HG03439 (cell line): Measurements from ENCODE around the gene TENM4.

Source experiments
- ATAC-seq: cut with Tn5 transposase; IDR thresholded peaks from one replicate; pipeline ENCODE4 v1.9.1; 2021; ENCODE audit warnings: mild to moderate bottlenecking, moderate library complexity; ENCODE audit not compliant: unreplicated experiment

TENM4 gene

GRCh38 chr11:79147731-79148130 is 293.1 kb downstream of the TENM4 start:
- no peak for ATAC-seq

- no peak for ATAC-seq
These were observed 293.8 kb downstream of the TENM4 start for GRCh38 chr11:79147011-79147410.

- no peak for ATAC-seq
These were observed 300.9 kb downstream of the TENM4 start for GRCh38 chr11:79139900-79140299.

- no peak for ATAC-seq
These were observed 311.1 kb downstream of the TENM4 start for GRCh38 chr11:79129702-79130101.

- no peak for ATAC-seq
These were observed 312.5 kb downstream of the TENM4 start for GRCh38 chr11:79128291-79128690.

GRCh38 chr11:79122759-79123158 is 318.1 kb downstream of the TENM4 start:
- no peak for ATAC-seq

- ATAC-seq = no peak
These were observed 319.5 kb downstream of the TENM4 start for GRCh38 chr11:79121351-79121750.

- no peak for ATAC-seq
These were observed 321.1 kb downstream of the TENM4 start for GRCh38 chr11:79119491-79120284.

- no peak for ATAC-seq
These were observed 323.3 kb downstream of the TENM4 start for GRCh38 chr11:79117488-79117887.

GRCh38 chr11:79116600-79116999 is 324.2 kb downstream of the TENM4 start:
- ATAC-seq = no peak

GRCh38 chr11:79113054-79113690 is 327.7 kb downstream of the TENM4 start:
- no peak for ATAC-seq

GRCh38 chr11:79110796-79111195 is 330.0 kb downstream of the TENM4 start:
- no peak for ATAC-seq

- ATAC-seq = no peak
These were observed 330.5 kb downstream of the TENM4 start for GRCh38 chr11:79110321-79110720.

GRCh38 chr11:79108851-79109250 is 332.0 kb downstream of the TENM4 start:
- no peak for ATAC-seq

- no peak for ATAC-seq
These were observed 338.0 kb downstream of the TENM4 start for GRCh38 chr11:79102840-79103239.

GRCh38 chr11:79101656-79102055 is 339.2 kb downstream of the TENM4 start:
- no peak for ATAC-seq

- ATAC-seq = no peak
These were observed 340.5 kb downstream of the TENM4 start for GRCh38 chr11:79100093-79100910.

GRCh38 chr11:79098146-79098545 is 342.7 kb downstream of the TENM4 start:
- ATAC-seq = no peak

- ATAC-seq = no peak
These were observed 343.5 kb downstream of the TENM4 start for GRCh38 chr11:79097246-79097875.

- ATAC-seq = no peak
These were observed 345.4 kb downstream of the TENM4 start for GRCh38 chr11:79095424-79095823.

- ATAC-seq = no peak
These were observed 346.2 kb downstream of the TENM4 start for GRCh38 chr11:79094616-79095015.
